Naive thymus-derived CD8-positive, alpha-beta T cell (primary cell): Measurements from ENCODE around the gene ADAP1. TPM values are rescaled to one million over a fixed set of nuclear protein-coding genes. Genes with fewer than 3 reads are reported as not detected.
"Not testable (repeated sequence)": the region's sequence is repeated elsewhere in the genome, so short reads cannot be mapped to it uniquely, and the experiment has no call there.

Experiments used
- ATAC-seq, 2 donors: fragments of 150-1000 bp; cut with Tn5 transposase in 1 of 2; sonication (Bioruptor Pico), chemical (Tn5 transposase) in 1 of 2; 1 replicate in 1 of 2; 2 replicates in 1 of 2; pipeline ENCODE4 v1.10.0; 2021; ENCODE audit warnings: mild to moderate bottlenecking in 2 of 2, moderate library complexity in 2 of 2
- POLR2A ChIA-PET: fragments of 350-600 bp; sonication (Branson Sonifier 250); formaldehyde crosslinking; loops from one replicate; lab custom pipeline; 2021; ENCODE audit warnings: antibody characterized with exemption; lab: Charles Lee
- DNase-seq, 10 donors: peaks; one replicate each; pipeline versions ENCODE4 v3.0.0 to v3.0.0-alpha.2; 2020 to 2022
- H3K27ac Mint-ChIP-seq, 10 donors: one replicate each; pipeline ENCODE4 v1.8.0; 2020 to 2022; ENCODE audit warnings: mild to moderate bottlenecking in 10 of 10, mixed read lengths in 10 of 10, moderate library complexity in 4 of 10, inconsistent platforms in 1 of 10
- H3K27me3 Mint-ChIP-seq, 5 donors: one replicate each; pipeline ENCODE4 v1.8.0; 2021 to 2022; ENCODE audit warnings: mixed read lengths in 5 of 5
- H3K36me3 Mint-ChIP-seq, 3 donors: one replicate each; pipeline ENCODE4 v1.8.0; 2020 to 2022; ENCODE audit warnings: mixed read lengths in 3 of 3, mild to moderate bottlenecking in 2 of 3, inconsistent platforms in 1 of 3
- H3K4me1 Mint-ChIP-seq, 4 donors: one replicate each; pipeline ENCODE4 v1.8.0; 2021 to 2022; ENCODE audit warnings: mixed read lengths in 4 of 4
- H3K4me3 Mint-ChIP-seq, 10 donors: one replicate each; pipeline ENCODE4 v1.8.0; 2020 to 2022; ENCODE audit warnings: mild to moderate bottlenecking in 10 of 10, mixed read lengths in 10 of 10, moderate library complexity in 6 of 10, inconsistent platforms in 1 of 10
- H3K9me3 Mint-ChIP-seq, 9 donors: one replicate each; pipeline ENCODE4 v1.8.0; 2020 to 2022; ENCODE audit warnings: mixed read lengths in 9 of 9, mild to moderate bottlenecking in 3 of 9, inconsistent platforms in 1 of 9, moderate library complexity in 1 of 9
- polyA plus RNA-seq, 3 donors: library from polyadenylated mRNA; unstranded; fragments of 300-500 nt; fragmentation: Illumina TruSeq; gene quantifications; one replicate each; pipeline ENCODE4 v1.2.3, GENCODE V29; 2021
- total RNA-seq, 8 experiments: library from RNA in 2 of 8; stranded (reverse) in 2 of 8; gene quantifications; one replicate each; pipeline ENCODE4 v1.2.3 and lab custom pipeline; 2021 to 2026

Gene ADAP1
- total and polyA plus RNA-seq, 5 experiments from 2014 or later: 7.6 to 18.4 (median 12.4) TPM

DNA sequence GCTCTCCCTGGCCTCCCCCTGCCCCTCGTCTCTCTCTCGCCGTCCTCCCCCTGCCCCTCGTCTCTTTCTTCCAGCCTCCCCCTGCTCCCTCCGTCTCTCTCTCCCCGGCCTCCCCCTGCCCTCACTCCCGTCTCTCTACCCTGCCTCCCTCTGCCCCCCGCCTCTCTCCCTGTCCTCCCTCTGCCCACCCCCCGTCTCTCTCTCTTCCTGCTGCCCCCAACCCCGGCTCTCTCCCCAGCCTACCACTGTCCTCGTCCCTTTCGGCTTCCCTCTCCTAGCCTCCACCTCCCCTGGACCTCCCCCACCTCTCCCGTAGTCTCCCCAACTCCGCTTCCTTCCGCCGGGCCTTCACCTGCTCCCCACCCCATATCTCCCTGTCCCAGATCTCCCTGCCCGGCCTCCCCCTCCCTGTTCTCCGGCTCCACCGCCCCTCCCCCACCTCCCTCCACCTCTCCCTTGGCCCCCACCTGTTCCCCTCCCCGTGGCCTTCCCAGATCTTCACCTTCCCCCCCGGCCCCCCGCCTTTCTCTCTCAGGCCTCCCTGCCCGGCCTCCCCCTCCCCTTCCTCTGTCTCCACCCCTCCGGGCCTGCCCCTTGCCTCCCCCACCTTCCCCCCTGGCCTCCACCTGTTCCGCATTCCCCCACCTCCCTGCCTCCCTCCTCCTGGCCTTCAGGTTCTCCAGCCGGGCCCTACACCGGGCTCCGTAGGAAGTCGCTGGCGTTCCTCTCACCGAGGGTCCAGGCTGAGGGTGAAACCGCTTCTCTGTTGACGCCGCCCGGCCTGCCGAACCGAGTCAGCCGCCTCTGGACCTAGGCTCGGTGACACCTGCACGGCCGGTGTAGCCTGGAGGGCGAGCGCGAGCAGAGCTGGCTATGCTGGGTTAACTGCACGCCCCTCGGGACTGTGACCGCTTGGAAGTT lies 76.9 kb downstream of the ADAP1 start:
- peak overlapping the region; percentile 71 to 97 (median 90) for H3K27ac Mint-ChIP-seq
- POLR2A ChIA-PET: interaction anchor here (1.0 to 2.6 kb wide), 7 partner anchors 11 to 526 kb away, joined by 4 to 15 read pairs (median 7); partner anchors contain the start of gene COX19
- ATAC-seq: no peak
- peaks cover 0 to 10% (median under 1%) of the 10 kb centered on the region in 3 donors for H3K36me3 Mint-ChIP-seq
- H3K4me3 Mint-ChIP-seq: peak overlapping the region; percentile 84 to 95 (median 89)
- DNase-seq: peak in 1 of 10 donors; percentile 5
- H3K4me1 Mint-ChIP-seq: peaks cover 12 to 50% (median 40%) of the 10 kb centered on the region in 4 donors
- no peaks in the 10 kb centered on the region for H3K9me3 Mint-ChIP-seq
- H3K27me3 Mint-ChIP-seq: no peaks in the 10 kb centered on the region

GRCh38 chr7:876972-877311 lies 77.5 kb downstream of the ADAP1 start:
- peak; percentile 0 to 12 for ATAC-seq
- Mint-ChIP-seq H3K27me3 (no peaks in the 10 kb centered on the region), H3K36me3 (peaks cover 0 to 16% (median 5%) of the 10 kb centered on the region in 3 donors)

DNA sequence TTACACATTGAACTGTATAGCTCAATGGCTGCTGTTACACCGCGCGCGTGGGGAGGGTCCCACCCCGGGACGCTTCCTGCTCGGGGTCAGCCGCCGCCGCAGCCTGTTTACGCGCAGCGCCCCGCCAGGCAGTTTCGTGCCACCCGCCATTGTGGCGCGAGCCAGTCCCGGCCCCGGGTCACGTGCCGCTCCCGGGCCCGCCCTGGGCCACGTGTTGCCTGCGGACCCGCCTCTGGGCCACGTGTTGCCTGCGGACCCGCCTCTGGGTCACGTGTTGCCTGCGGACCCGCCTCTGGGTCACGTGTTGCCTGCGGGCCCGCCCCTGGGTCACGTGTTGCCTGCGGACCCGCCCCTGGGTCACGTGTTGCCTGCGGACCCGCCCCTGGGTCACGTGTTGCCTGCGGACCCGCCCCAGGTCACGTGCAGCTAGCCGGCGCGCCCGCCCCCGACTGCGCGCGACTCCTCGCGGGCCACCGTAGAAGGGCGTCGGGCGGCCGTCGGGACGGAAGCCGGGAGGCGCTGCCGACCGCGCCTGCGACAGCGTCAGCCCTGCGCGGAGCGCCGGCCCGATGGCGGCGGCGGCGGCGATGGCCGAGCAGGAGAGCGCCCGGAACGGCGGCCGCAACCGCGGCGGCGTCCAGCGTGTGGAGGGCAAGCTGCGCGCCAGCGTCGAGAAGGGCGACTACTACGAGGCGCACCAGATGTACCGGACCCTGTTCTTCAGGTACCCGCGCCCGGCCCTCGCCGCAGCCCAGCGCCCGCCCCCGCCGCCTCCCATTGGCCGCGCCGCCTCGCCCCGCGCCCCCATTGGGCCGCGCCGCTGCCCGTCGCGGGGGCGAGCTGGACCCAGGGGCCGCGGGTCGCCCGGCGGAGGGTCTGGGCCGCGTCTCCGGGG lies 78.2 kb downstream of the ADAP1 start, which contains the start of gene GET4:
Gene GET4, plus strand, starts transcription at position 478 of the 895 bp plus-strand sequence. Its CDS starts 92 bp downstream, at position 570.
- H3K4me3 Mint-ChIP-seq: peak within 1 kb of the TSS; percentile 83 to 95 (median 89)
- no peaks in the 10 kb centered on the region for H3K27me3 Mint-ChIP-seq
- H3K9me3 Mint-ChIP-seq: no peaks in the 10 kb centered on the region
- DNase-seq (peak; percentile 95 to 99 (median 98)), ATAC-seq (peak; percentile 80 to 81)
- peaks cover 7 to 44% (median 33%) of the 10 kb centered on the region in 4 donors for H3K4me1 Mint-ChIP-seq
- POLR2A ChIA-PET: interaction anchor here (0.6 to 2.6 kb wide), 19 partner anchors 12 to 727 kb away, joined by 3 to 15 read pairs (median 4); partner anchors contain the start of genes COX19 and SUN1
- H3K27ac Mint-ChIP-seq: peak within 1 kb of the TSS; percentile 71 to 97 (median 90)
- H3K36me3 Mint-ChIP-seq: peaks cover 0 to 19% (median 5%) of the 10 kb centered on the region in 3 donors

More at GRCh38 chr7:876972-877311, 77.5 kb downstream of the ADAP1 start:
- H3K27ac Mint-ChIP-seq: peak overlapping the region; percentile 71 to 97 (median 90)
- H3K4me1 Mint-ChIP-seq: peaks cover 10 to 48% (median 37%) of the 10 kb centered on the region in 4 donors
- H3K4me3 Mint-ChIP-seq: peak overlapping the region; percentile 83 to 95 (median 89)
- POLR2A ChIA-PET: interaction anchor here (0.9 to 2.6 kb wide), 9 partner anchors 11 to 525 kb away, joined by 4 to 15 read pairs (median 6); partner anchors contain the start of genes COX19 and SUN1
- H3K9me3 Mint-ChIP-seq: no peaks in the 10 kb centered on the region
- no peak for DNase-seq

DNA sequence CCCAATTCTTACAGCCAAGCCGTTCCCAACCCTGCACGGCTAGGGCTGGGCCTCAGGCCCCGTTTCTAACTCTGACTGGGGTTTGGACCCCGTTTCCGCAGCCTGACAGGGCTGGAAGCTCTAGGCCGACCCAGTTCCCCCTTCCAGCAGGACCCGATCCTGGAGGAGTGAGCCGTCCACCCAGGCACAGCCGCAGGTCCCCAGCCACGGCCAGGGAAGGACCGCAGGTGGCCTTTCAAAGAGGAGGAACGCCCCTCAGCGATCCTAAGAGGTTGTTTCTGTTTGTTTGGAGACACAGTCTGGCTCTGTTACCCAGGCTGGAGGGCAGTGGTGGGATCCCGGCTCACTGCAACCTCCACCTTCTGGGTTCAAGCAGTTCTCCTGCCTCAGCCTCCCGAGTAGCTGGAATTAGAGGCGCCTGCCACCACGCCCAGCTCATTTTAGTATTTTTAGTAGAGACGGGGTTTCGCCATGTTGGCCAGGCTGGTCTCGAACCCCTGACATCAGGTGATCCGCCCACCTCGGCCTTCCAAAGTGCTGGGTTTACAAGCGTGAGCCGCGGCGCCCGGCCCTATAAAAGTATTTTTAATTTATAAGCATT lies 78.9 kb downstream of the ADAP1 start:
- H3K4me3 Mint-ChIP-seq: peak overlapping the region in 5 of 10 donors; percentile 15 to 60 (median 33)
- DNase-seq: peak in 1 of 10 donors; percentile 11
- H3K27ac Mint-ChIP-seq: peak overlapping the region in 6 of 10 donors; percentile 34 to 77 (median 58)
- no peak for ATAC-seq
- no peaks in the 10 kb centered on the region for H3K9me3 Mint-ChIP-seq
- H3K27me3 Mint-ChIP-seq: no peaks in the 10 kb centered on the region
- POLR2A ChIA-PET: interaction anchor here (0.6 to 2.6 kb wide), 16 partner anchors 25 to 727 kb away, joined by 3 to 15 read pairs (median 3); partner anchors contain the start of gene COX19
- peaks cover 0 to 27% (median 5%) of the 10 kb centered on the region in 3 donors for H3K36me3 Mint-ChIP-seq
- H3K4me1 Mint-ChIP-seq: peaks cover 7 to 40% (median 31%) of the 10 kb centered on the region in 4 donors

- DNase-seq (no peak), ATAC-seq (no peak)
- peaks cover 7 to 35% (median 29%) of the 10 kb centered on the region in 4 donors for H3K4me1 Mint-ChIP-seq
- no peaks in the 10 kb centered on the region for H3K9me3 Mint-ChIP-seq
- H3K36me3 Mint-ChIP-seq: peaks cover 0 to 31% (median 5%) of the 10 kb centered on the region in 3 donors
- no peaks in the 10 kb centered on the region for H3K27me3 Mint-ChIP-seq
- peak overlapping the region in 4 of 10 donors; percentile 38 to 52 (median 42) for H3K4me3 Mint-ChIP-seq
- POLR2A ChIA-PET: interaction anchor here (0.8 to 2.6 kb wide), 10 partner anchors 44 to 726 kb away, joined by 3 to 15 read pairs (median 4); partner anchors contain the start of gene COX19
- H3K27ac Mint-ChIP-seq: peak overlapping the region in 8 of 10 donors; percentile 11 to 77 (median 54)
Measured at GRCh38 chr7:875051-875450, 79.4 kb downstream of the ADAP1 start.

- peak overlapping the region in 5 of 10 donors; percentile 4 to 80 (median 70) for H3K27ac Mint-ChIP-seq
- no peak overlapping the region for H3K4me3 Mint-ChIP-seq
- H3K36me3 Mint-ChIP-seq: peaks cover 0 to 34% (median 8%) of the 10 kb centered on the region in 3 donors
- no peaks in the 10 kb centered on the region for H3K9me3 Mint-ChIP-seq
- POLR2A ChIA-PET: interaction anchor here (1.1 to 1.4 kb wide), 2 partner anchors 86 to 88 kb away, joined by 4 to 5 read pairs; no protein-coding TSS in a partner anchor
- H3K4me1 Mint-ChIP-seq: peaks cover 8 to 30% (median 23%) of the 10 kb centered on the region in 4 donors
- DNase-seq (no peak), ATAC-seq (no peak)
- H3K27me3 Mint-ChIP-seq: no peaks in the 10 kb centered on the region
Measured at GRCh38 chr7:874031-874749, 80.3 kb downstream of the ADAP1 start.

GRCh38 chr7:873367-874002 lies 81.0 kb downstream of the ADAP1 start:
- no peaks in the 10 kb centered on the region for H3K9me3 Mint-ChIP-seq
- H3K27ac Mint-ChIP-seq: peak overlapping the region in 8 of 10 donors; percentile 50 to 80 (median 66)
- H3K4me1 Mint-ChIP-seq: peaks cover 6 to 26% (median 18%) of the 10 kb centered on the region in 4 donors
- DNase-seq (peak; percentile 45 to 73 (median 60)), ATAC-seq (peak; percentile 20 to 23)
- no peaks in the 10 kb centered on the region for H3K27me3 Mint-ChIP-seq
- H3K4me3 Mint-ChIP-seq: peak overlapping the region in 4 of 10 donors; percentile 7 to 42 (median 23)
- H3K36me3 Mint-ChIP-seq: peaks cover 0 to 36% (median 10%) of the 10 kb centered on the region in 3 donors
- POLR2A ChIA-PET: interaction anchor here (1.3 to 1.4 kb wide), 2 partner anchors 86 to 87 kb away, joined by 4 to 5 read pairs; no protein-coding TSS in a partner anchor

DNA sequence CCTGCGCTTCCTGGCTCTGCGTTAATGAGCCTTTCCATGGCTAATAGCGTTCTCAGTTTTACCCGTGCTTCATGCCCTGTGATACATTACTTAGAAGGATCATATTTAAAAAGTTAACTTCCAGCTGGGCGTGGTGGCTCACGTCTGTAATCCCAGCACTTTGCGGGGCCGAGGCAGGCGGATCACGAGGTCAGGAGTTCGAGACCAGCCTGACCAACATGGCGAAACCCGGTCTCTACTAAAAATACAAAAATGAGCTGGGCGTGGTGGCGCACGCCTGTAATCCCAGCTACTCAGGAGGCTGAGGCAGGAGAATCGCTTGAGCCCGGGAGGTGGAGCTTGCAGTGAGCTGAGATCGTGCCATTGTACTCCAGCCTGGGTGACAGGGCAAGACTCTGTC lies 81.8 kb downstream of the ADAP1 start:
- H3K36me3 Mint-ChIP-seq: peaks cover 0 to 39% (median 10%) of the 10 kb centered on the region in 3 donors
- peak overlapping the region in 4 of 10 donors; percentile 40 to 80 (median 66) for H3K27ac Mint-ChIP-seq
- ATAC-seq, DNase-seq, H3K4me3 Mint-ChIP-seq, H3K9me3 Mint-ChIP-seq, H3K27me3 Mint-ChIP-seq: not testable (repeated sequence)
- POLR2A ChIA-PET: interaction anchor here (1.3 to 1.4 kb wide), 2 partner anchors 85 to 87 kb away, joined by 4 to 5 read pairs; no protein-coding TSS in a partner anchor
- peaks cover 3 to 19% (median 12%) of the 10 kb centered on the region in 4 donors for H3K4me1 Mint-ChIP-seq

DNA sequence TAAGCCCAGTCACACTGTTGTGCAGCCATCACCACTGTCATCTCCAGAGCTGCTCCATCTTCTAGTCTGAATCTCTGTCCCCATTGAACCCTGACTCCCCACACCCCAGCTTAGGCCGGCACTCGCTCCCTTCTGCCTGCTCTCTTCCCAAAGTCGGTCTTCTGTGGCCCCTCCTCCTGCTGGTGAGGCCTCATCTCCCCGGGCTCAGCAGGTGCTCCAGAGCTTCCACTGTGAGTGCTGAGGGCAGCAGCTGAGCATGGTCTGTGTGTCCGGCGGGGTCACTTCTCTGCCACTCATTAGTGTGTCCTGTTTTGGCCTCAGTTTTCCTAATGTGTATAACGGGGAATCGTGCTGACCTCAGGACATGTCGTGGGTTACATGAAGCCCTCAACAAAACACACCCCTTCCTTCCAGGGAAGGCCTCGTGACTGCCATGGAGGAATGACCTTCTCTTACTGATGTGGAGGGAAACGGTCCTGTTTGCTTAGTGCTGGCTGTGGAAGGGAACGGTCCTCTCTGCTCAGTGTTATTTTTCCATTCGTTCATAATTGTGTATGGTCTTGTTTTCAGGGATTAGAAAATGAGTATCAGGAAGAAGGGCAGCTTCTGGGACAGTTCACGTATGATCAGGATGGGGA lies 82.5 kb downstream of the ADAP1 start:
- POLR2A ChIA-PET: interaction anchor here (1.3 kb wide), 1 partner anchor 86 kb away, joined by 4 read pairs; no protein-coding TSS in a partner anchor
- ATAC-seq (no peak), DNase-seq (no peak)
- H3K4me3 Mint-ChIP-seq: no peak overlapping the region
- peak overlapping the region in 2 of 10 donors; percentile 15 to 25 for H3K27ac Mint-ChIP-seq
- peaks cover 0 to 43% (median 10%) of the 10 kb centered on the region in 3 donors for H3K36me3 Mint-ChIP-seq
- no peaks in the 10 kb centered on the region for H3K27me3 Mint-ChIP-seq
- H3K4me1 Mint-ChIP-seq: peaks cover 6 to 23% (median 12%) of the 10 kb centered on the region in 4 donors
- H3K9me3 Mint-ChIP-seq: no peaks in the 10 kb centered on the region

DNA sequence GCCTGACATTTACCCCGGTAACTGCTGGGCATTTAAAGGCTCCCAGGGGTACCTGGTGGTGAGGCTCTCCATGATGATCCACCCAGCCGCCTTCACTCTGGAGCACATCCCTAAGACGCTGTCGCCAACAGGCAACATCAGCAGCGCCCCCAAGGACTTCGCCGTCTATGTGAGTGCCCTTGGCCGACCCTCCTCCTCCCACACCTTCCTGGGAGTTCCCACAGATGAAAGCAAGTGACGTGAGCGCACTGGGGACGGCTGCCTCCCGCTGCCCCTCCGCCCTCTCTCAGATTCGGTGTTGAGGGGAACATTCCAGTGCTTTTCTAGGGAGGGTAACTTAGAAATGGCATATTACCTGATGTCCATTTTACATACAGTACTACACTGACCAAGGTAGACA lies 85.1 kb downstream of the ADAP1 start:
- H3K9me3 Mint-ChIP-seq: no peaks in the 10 kb centered on the region
- ATAC-seq (no peak), DNase-seq (no peak)
- peaks cover 6 to 21% (median 9%) of the 10 kb centered on the region in 4 donors for H3K4me1 Mint-ChIP-seq
- peaks cover 0 to 67% (median 14%) of the 10 kb centered on the region in 3 donors for H3K36me3 Mint-ChIP-seq
- H3K4me3 Mint-ChIP-seq: no peak overlapping the region
- no peaks in the 10 kb centered on the region for H3K27me3 Mint-ChIP-seq
- POLR2A ChIA-PET: no interaction called here
- peak overlapping the region in 3 of 10 donors; percentile 11 to 67 (median 61) for H3K27ac Mint-ChIP-seq
